Embryonic facial prominence (tissue), 1 donor: ENCODE measurements around the gene STOML3.

Source experiments
- DNase-seq: peaks from one replicate; pipeline ENCODE4 v3.0.0-alpha.2; 2016; ENCODE audit errors: extremely low spot score

Gene STOML3

GRCh38 chr13:38981096-38981495, 9.5 kb downstream of the STOML3 start:
- DNase-seq = no peak

DNA sequence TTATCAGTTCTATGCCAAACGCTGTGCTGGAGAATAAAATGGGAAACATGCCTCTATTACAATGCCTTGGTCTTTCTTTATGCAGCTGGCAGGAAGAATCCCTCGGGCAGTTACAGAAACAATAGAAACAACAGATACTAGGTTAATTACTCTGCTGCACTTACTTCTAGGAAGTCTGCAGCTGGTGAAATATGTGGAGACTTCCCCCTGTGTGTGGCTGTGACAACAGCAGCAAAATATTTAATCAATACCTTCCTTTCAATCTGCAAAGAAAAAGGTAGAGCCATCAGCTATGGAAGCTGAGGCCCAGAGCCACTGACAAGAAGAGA, 9.9 kb downstream of the STOML3 start:
- no peak for DNase-seq

DNA sequence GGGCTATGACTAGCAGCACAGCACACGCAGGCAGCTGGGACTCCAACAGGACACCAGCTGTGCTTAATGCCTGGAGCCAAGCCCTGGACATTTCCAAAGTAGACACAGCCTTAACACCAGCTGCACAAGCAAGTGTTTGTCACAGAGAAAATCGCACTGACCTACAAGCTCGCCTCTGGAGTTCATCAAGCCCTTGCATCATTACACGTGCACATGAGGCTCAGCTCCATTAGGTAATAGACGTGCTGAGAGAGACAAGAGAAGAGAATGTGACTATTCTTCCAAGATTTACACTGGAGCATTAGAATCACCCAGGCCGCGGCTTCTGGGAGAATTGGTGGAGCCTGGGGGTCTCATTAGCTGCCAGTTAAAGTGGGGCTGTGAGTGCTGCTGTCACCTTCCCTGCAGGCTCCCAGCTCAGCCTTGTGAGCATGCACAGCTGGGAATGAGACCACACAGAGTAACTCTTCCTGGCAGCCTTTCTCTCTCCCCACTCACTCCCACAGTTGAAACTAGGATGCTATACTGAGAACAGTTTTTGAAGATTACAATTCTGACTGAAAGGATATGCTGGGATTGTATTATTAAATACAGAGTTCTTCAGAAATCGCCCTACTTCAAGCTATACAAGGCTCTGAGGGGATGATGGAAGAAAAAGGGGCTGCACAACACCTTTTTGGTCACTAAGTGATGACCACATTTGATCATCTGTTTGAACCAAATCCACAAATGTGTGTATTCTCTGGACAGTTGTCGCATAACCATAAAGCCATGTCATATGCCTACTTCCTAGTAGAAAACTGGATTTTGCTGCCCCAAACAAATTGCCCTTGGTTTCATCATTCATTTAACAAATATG, 10.5 kb downstream of the STOML3 start:
- DNase-seq = no peak

DNA sequence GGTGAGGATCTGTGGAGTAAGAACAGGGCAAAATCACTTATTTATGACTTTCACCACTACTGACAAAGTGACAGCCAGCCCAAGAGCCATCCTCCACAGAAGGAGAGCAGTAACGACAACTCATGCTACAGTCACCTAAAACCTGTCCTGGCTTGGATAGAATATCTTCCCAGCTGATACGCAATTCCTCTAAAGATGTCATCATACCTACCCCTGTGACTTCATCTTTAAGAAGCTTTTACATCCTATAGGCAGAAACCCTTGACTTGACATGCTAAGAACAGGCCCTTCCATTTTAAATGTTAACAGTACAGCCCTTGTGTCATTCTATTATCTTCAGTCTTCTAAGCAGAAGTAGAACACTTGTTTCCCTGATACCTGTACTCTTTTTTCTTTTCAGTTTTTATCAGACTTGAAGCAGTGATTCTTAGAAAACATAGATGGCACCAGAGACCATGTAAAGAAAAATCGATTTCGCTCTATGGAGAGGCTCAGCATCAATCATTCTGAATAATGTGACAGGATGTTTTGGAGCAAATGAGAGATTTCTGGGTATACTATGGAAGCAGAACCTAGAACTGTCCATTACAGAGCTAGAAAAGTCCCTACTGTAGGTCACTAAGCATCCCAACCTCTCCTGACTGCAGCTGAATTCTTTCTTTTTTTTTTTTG, 20.1 kb downstream of the STOML3 start:
- no peak for DNase-seq

DNA sequence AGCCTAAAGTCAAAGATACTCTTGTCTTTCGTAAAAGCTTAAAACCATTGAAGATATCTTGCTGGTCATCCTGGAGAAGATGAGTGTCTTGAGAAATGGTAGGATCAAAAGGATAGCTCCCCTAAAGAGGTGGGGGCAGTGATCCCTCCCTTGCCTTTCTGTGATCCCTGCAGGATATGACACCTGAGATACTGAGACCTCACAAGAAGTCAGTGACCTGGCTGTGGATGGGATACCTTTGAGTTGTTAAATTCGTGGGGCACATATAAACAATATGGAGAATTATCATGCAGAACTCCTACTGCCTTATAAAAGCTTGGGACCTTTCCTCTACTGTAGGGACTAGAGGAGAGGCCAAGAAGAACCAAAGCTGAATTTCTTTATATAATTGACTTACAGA, 21.4 kb downstream of the STOML3 start:
- no peak for DNase-seq

DNA sequence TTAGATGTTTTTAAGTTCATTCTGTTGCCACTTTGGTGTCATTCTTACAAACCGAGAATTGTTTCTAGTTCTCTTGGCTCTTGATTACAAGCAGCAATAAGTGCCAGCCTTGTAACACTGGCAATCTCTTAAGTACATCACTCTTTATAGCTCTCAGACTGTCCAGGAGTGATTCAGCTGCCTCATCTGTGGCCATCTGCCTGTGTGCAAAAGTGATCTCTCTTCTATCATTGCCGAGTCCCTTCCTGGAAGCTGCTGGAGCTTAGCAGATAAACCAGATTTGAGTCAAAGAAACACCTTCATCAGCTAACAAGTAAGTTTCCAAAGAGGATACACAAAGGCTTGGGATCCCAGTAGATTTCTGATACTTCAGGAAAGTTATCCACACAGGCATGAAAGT, 23.2 kb downstream of the STOML3 start:
- no peak for DNase-seq

- no peak for DNase-seq
These were observed 25.4 kb downstream of the STOML3 start for GRCh38 chr13:38965281-38965680.

DNA sequence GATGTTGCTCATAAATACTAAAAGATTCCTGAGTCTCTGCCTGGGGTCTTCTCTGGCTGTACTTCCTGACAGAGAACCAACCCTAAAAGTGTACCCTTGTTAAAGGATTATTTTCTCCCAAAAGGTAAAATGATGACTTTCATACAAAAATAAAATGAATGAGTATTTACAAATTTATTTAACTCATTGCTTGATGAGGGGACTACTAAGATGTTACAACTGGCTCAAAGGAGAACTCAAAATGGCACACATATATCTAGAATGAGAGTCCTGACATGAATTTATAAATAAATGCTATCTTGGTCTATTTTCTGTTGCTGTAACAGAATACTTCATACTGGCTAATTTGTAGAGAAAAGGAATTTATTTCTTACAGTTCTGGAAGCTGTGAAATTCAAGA, 30.5 kb downstream of the STOML3 start:
- DNase-seq = no peak

GRCh38 chr13:38957794-38958592, 32.6 kb downstream of the STOML3 start:
- DNase-seq = no peak

DNA sequence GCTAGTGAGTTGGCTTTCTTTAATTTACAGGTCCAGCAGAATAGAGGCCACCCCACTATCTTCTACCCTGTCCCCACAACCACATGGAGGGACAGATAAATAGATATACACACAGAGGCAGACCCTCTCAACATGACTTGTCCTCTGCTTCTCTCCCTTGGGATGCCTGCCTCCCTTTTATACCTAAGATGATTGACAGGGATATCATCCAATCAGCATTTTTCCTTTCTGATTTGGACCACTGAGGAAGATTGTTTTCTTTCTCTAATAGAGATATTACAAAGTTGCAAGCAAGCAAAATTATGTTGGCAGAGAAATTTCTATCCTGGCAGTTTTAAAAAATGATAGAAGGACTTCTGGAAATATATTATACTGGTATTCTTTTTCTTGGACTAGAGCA, 35.8 kb downstream of the STOML3 start:
- no peak for DNase-seq

GRCh38 chr13:38954291-38954690, 36.3 kb downstream of the STOML3 start:
- no peak for DNase-seq

DNA sequence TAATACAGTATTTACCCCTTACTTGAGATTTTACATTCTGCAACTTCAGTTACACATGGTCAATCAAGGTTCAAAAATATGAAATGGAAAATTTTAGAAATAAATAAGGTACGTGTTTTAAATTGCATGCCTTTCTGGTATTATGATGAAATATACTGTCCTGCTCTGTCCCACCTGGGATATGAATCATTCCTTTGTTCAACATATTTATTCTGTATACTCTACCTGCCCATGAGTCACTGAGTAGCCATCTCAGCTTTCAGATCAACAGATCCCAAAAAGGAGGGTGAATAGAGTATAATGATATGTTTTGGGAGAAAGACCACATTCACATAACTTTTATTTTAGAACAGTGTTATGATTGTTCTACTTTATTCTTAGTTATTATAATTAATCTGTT, 37.8 kb downstream of the STOML3 start:
- no peak for DNase-seq

- DNase-seq = no peak
These were observed 38.9 kb downstream of the STOML3 start for GRCh38 chr13:38951525-38952313.

- DNase-seq = no peak
These were observed 39.6 kb downstream of the STOML3 start for GRCh38 chr13:38950987-38951386.

DNA sequence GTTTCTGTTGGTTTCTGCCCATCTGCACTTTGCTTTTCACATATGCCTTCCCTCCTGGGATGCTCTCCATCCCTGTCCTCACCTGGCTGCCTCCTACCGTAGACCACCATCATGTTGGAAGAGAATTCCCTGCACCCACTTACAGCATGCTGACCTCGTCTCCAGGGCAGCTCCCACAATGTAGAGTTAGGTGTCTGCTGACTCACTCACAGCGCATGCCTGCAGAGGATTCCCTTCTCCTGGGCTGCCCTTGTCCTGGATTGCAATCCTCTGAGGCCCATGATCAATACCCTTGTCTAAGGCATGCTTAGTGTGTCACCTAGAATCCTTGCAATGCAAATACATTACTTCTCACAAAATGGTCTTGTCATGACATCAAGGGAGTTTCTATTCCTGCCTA, 43.6 kb downstream of the STOML3 start:
- no peak for DNase-seq

DNA sequence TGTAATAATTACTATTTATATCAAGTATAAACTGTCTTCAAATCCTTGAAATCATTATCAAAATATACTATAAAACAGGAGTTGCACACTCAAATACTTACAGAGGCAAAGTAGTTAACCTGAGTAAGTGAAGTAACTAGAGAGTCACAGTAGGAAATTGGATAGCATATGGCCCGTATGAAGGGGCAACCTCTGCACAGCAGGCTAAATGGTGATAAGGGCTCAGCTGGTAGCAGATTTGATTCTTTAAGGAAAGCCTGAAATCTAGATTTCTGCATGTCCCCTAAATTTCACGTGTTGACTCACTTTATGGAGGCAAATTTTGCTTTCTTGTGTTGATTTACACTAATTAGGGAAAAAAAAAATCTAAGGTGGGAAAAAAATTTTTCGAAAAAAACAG, 46.4 kb downstream of the STOML3 start:
- no peak for DNase-seq

- no peak for DNase-seq
These were observed 47.4 kb downstream of the STOML3 start for GRCh38 chr13:38943231-38943630.

DNA sequence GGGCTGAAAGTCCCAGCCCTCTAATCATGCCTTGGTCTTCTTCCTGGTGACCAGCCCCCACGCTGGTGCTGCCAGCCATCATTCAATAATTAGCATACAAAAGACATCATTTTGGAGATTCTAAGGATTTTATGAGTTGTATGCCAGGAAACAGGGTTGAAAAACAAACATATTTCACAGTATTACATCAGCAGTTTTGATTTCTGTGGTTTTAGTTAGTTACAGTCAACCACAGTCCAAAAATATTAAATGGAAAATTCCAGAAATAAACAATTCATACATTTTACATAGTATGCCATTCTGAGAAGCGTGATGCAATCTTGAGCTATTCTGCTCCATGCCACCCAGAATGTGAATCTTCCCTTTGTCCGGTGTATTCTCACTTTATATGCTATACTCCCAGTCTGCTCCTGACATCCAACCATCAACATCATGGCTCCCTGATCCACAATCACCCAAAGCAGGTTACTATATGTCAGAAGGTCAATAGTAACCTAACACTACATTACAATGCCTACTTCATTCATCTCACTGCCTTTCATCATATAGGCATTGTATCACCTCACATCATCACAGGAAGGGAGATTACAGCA, 49.2 kb downstream of the STOML3 start:
- no peak for DNase-seq

- DNase-seq = no peak
These were observed 56.8 kb downstream of the STOML3 start for GRCh38 chr13:38933786-38934185.

DNA sequence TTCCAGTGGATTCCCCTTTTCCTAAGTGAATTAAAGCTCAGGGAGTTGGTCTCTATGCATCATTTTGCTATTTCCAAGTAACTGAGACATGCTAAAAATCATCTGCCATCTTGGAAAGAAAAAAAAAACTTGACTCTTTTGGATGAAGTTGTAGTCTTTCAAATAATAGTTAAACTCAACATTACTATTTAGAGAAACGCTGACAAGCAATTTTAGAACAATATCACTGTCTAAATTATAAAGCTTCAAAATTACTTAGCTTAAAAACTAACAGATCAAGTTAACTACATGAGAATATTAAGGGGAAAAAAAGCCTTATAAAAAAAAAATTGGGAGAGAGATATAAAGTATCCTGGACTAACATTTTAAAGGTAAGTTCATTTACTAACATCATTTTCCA, 68.5 kb downstream of the STOML3 start:
- no peak for DNase-seq

DNA sequence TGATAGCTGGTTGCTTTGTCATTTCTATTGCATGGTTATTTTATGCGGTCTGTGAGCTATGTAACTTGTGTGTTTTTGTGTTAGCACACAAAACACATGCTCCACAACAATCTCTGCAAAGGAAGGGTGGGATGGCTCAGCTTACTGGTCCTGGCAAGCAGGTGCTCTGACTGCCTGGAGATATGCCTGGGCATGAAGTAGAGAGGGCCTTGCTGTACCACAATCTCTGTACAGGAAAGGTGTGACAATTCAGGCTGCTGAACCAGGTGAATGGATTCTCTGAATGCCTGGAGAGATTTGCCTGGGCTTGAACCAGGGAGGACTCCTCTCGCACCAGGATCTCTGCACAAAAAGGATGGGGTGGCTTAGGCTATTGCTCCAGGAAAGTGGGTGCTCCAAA, 69.5 kb downstream of the STOML3 start:
- DNase-seq = no peak
